ENCODE data around the gene KLK15. TPM values are rescaled to one million over a fixed set of nuclear protein-coding genes. Genes with fewer than 3 reads are reported as not detected.

KLK15 gene
- total RNA-seq, 1 donor from 2014 or later = not detected

GRCh38 chr19:50843205-50843604, 9.8 kb upstream of the KLK15 start:
- no peak for DNase-seq

- DNase-seq = no peak
Measured at GRCh38 chr19:50842130-50842529, 8.8 kb upstream of the KLK15 start.

DNA sequence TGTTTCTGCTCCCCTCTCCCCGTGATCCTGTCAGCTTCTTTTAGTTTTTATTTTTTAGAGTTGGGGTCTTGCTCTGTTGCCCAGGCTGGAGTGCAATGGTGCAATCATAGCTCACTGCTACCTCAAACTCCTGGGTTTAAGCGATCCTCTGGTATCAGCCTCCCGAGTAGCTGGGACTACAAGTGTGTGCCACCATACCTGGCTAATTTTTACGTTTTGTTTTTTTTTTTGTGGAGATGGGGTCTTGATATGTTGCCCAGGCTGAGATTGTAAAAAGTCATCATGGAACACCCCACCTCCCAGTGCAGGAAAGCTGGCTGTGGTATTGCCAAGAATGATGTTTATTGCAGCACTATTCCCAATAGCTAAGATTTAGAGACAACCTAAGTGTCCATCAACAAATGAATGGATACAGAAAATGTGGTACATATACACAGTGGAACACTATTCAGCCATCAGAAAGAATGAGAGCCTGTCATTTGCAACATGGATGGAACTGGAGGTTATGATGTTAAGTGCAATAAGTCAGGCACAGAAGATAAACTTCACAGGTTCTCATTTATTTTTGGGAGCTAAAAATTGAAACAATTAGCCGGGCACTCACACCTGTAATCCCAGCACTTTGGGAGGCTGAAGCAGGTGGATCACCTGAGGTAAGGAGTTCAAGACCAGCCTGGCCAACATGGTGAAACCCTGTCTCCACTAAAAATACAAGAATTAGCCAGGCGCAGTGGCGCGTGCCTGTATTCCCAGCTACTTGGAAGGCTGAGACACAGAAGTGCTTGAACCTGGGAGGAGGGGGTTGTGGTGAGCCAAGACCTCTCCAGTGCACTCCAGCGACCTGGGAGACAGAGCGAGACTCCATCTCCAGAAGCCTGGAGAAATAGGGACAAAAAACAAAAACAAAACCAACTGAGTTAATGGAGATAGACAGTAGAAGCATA, 6.6 kb upstream of the KLK15 start:
- DNase-seq = no peak

GRCh38 chr19:50838239-50838638, 4.9 kb upstream of the KLK15 start:
- DNase-seq = no peak

DNA sequence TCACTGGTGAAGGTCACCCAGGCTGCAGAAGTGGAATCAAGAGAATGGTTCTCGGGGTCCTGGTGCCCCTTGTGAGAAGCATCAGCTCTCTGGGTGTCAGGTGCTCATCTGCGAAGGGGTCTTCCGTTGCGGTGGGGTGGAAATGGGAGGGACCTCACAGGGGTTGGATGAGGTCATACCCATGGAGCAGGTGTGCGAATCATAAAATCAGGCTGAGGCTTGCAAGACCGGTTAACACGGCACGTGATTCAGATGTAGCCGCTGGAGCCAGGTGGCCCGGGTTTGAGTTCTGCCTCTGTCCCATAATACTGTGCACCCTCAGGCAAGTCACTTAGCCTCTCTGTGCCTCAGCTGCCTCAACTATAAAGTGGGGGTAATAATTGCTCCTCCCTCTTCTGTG, 3.9 kb upstream of the KLK15 start:
- DNase-seq = no peak

- no peak for DNase-seq
Measured at GRCh38 chr19:50836543-50837195, 3.3 kb upstream of the KLK15 start.

DNA sequence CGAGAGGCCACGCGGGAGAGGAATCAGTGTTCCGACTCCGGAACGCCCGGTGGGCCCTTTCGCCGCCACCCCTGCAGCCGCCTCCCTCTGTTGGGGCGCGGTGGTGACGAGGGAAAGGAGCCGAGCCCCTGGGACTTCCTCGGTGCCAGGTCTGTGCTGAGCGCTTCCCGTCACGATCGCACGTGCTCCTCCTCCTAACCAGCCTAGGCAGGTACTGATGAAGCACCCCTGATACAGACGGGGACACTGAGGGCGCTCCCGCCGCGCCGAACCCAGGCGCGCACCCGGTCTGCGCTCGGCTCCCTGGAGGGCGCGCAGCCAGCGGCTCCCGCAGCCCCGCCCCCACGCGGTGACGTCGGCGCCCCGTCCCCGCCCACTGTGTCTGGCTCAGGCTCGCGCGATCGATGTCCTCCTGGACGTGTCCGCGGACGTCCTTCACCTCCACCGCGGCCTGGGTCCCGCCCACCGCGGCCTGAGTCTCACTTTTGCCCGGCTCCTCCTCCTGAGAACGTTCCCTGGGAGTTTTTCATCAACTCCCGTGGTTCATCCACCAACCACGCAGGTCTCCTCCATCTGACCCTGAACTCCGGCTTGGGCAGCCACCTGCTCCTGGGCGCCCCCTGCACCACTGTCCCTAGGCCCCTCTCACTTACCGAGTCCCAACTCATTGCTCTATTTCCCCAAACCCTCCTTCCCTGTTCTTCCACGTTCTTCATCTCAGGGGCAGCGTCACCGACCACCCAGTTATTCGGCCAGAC, 2.6 kb upstream of the KLK15 start:
- DNase-seq = peak; percentile 75

DNA sequence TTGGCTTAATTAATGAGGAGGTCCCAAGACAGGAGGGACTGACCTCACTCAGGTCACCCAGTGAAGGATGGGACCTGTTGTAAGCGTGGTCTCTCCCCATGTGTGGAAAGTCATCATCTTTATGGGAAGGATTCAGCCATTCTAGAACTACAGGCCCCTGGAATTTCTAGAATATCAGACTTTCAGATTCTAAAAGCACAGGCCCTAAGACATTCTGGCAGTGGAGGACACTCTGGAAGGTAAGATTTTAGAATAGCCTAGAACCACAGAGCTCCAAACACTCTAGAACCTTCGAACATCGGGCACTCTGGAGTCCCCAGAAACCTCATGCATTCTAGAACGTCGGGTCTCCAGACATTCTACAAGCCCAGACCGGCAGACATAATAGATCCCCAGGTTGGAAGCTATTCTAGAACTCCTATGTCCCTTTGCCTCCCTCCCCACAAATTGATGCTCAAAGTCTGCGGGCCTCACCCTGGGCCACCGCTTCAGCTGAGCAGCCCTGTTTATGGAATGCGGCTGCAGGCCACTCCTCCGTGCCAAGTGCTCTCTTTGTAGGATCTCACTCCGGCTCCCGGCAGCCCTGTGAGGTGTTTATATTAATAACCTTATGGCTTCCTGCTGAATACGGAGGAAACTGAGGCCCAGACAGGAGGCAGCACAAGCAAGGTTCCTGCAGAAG, 1.9 kb upstream of the KLK15 start:
- no peak for DNase-seq

- no peak for DNase-seq
Measured at GRCh38 chr19:50833802-50834167, 411 bp upstream of the KLK15 start.

- DNase-seq = no peak
Measured at GRCh38 chr19:50832666-50833065, 708 bp downstream of the KLK15 start.

DNA sequence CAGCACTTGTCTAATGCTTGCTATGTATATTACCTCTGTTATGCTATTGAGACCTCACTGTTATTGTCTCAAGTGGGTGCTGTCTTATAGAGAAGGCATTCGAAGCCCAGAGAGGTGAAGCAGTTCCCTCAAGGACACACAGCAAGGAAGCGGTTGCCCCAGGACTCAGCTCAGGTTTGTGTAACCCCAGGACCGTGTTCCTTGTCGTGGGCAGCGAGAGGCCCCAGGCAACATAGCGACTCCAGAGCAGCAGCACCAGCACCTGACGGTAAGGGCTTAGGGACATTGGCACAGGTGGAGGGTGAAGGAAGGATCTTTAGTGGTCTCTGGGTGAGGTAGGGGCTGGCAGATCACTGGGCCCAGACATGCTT, 2.4 kb downstream of the KLK15 start:
- DNase-seq = no peak

DNA sequence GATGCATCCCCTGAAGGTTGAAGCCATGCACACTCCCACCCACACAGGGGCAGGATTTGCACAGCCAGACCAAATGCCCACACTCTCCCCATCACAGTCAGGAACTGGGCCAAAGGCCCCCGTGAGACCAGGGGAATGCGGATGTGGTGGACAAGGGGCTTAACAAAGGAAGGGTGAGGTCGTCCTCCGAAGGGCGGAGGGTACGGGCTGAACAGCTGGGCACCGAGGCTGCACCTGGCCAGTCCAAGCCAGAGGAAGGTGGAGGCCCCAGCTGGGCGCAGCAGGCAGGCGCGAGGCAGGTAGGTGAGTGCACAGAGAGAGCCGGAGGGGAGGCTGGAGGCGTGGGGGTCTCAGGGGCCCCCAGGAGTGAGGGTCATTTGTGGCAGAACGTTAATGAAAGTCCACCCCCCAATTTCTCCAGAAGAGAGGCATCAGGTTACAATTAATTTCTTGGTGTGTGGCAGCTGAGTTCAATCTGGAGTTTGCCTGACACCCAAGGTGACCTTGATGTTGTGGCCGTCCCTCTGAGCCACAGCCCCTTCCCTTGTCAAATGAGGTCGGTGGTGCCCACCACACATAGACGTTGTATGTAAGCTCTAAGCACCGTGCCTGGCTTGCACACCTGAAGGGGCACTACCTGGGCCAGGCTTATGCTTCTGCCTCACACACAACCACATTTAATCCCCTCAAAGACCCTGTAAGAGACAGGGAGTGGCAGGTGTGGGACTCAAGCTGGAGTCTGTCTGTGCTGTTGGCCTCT, 2.9 kb downstream of the KLK15 start:
- no peak for DNase-seq

DNA sequence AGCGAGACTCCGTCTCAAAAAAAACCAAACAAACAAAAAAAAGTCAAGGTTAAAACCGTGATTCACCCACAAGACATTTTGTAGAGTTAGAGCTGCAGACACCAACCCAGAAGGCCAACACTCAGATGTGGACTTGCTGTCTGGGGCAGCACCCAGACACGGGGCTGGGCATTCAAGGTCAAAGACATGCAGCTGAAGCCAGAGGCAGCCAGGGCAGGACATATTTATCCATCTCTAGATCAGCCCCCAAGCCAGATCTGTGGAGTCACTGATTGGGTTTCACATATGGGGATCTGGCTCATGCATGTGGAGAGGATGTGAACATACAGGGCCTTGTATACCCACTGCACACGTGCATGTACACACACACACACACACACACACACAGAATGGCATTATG, 3.6 kb downstream of the KLK15 start:
- no peak for DNase-seq

DNA sequence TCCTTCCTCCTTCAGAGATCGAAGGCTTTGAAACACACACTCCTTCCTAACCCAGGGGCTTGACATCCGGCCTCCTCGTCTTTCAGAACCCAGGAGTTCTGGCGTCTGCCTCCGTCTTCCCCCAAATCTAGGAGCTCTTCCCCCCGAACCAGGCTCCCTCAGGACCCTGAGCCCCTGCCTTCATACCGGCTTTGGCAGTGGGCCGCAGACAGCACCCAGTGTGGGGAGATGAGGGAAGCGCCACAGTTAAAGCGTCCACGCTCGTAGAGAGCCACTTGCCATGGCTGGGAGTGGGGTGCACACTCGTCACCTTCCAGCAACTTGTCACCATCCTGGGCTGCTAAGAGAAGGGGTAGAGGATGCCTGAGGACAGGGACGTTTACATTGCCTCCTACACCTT, 5.9 kb downstream of the KLK15 start:
- DNase-seq = no peak

DNA sequence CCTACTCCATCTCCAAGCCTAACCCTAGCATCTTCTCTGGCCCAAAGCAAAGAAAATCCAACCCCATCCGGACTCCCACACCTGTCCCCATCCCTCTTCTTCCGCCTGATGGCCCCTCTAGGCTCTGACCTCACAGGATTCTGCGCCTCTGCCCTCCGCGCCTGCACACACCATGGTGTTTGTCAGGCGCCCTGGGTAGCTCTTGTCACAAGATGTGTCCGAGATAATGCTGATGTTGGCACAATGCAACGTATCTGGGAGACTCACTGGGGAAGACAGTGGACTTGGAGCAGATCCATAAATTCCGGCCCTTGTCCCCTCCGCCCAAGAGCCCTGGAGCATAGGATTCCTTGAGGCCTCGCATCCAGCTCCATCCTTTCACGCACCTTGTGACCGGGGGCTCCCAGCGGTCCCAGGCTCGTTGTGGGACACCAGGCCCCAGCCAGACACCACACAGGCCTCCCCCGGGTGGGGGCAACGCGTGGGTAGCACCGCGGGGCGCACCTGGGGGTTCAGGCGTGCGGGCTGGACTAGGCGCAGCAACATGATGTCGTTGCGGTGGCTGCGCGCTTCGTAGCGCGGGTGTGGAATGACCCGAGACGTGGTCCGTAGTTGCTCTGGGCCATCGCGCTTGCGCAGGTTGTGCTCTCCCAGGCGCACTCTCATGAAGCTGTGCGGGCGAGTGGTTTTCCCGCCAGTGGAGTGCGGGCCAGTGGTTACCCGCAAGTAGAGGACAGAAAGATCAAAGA, 6.7 kb downstream of the KLK15 start:
- DNase-seq = no peak

DNA sequence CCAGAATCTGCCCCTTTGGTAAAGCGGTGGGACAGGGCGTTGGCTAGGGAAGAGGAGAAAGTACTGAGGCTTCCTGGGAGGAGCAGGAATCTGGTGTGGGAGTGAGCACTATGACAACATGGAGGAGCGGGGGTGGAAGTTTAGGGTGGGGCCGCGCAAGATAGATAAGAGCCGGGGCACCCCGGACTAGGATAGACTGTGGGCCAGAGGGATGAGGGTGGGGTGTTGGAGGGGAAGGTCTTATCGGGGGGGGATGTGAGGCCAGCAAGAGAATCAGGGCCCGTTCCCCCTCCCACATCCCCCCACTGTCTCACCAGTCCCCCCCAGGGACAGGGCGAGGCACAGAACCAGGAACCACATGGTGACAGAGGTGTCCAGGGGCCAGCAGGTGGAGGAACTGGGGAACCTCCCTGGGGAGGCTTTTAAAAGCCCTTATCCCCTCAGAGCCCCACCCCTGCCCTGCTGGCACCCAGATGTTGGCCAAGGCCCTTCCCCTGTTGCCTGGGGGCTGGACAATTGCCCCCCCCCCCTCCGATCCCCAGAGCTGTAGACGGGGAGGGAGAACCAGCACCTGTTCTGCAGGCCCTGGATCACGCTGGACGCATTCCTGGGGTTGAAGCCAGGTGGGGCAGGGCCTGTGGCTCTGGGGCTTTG, 9.9 kb downstream of the KLK15 start, which contains the start of gene KLK1:
Gene KLK1 (minus strand): TSS at position 399 of the 654 bp plus-strand sequence. CDS start 39 bp downstream, at position 360.
- no peak for DNase-seq

- no peak for DNase-seq
Measured at GRCh38 chr19:50822661-50823208, 10.6 kb downstream of the KLK15 start.

GRCh38 chr19:50821622-50822021, 11.8 kb downstream of the KLK15 start:
- no peak for DNase-seq

- DNase-seq = no peak
Measured at GRCh38 chr19:50821248-50821612, 12.1 kb downstream of the KLK15 start.

- DNase-seq = no peak
Measured at GRCh38 chr19:50820549-50821247, 12.7 kb downstream of the KLK15 start.
